B cell (primary cell): ENCODE measurements around the gene BRF1.

Source experiments
- CTCF ChIP-seq: fragments of 200-600 bp; IDR thresholded peaks from one replicate; pipeline ENCODE4 v1.8.0; 2022; ENCODE audit warnings: antibody characterized with exemption, mild to moderate bottlenecking
- EZH2 ChIP-seq: IDR thresholded peaks from 2 replicates; pipeline ENCODE4 v1.6.1; 2012; ENCODE audit warnings: borderline replicate concordance, low read depth, mild to moderate bottlenecking, moderate library complexity, low read length; ENCODE audit not compliant: insufficient read depth, poor library complexity, severe bottlenecking

DNA sequence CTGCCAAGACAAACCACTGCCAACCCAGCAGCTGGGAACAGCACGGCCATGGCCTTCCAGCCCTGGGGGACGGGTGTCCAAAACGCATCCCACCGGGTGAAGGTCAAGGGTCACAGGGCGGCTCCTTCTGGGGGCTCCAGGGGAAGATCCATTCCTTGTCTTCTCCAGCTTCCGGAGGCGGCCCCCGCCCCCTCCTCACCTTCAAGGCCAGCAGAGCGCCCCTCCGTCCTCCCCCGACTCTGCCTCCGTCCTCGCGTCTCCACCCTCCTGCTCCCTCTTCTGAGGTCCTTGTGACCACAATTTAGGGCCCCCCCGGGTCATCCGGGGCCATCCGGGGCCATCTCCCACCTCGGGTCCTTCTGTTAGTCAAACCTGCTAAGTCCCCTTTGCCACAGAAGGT lies 115.8 kb downstream of the BRF1 start:
- TF ChIP-seq EZH2 = no peak
- TF ChIP-seq CTCF = no peak
